HG03571 (cell line): ENCODE data around the gene ZNF467.

Source experiments
- ATAC-seq: cut with Tn5 transposase; IDR thresholded peaks from one replicate; pipeline ENCODE4 v1.9.1; 2021; ENCODE audit not compliant: unreplicated experiment

The ZNF467 gene

GRCh38 chr7:149772241-149772955 is 990 bp downstream of the ZNF467 start:
- ATAC-seq, result no peak

- ATAC-seq, result peak; percentile 96
These were observed 1.6 kb downstream of the ZNF467 start for GRCh38 chr7:149771720-149772240.

- no peak for ATAC-seq
These were observed 2.4 kb downstream of the ZNF467 start for GRCh38 chr7:149770728-149771636.

GRCh38 chr7:149769915-149770314 is 3.5 kb downstream of the ZNF467 start:
- no peak for ATAC-seq

GRCh38 chr7:149768931-149769330 is 4.5 kb downstream of the ZNF467 start:
- ATAC-seq, result no peak

GRCh38 chr7:149767068-149767467 is 6.3 kb downstream of the ZNF467 start:
- ATAC-seq, result no peak

GRCh38 chr7:149766135-149766675 is 7.2 kb downstream of the ZNF467 start:
- ATAC-seq, result no peak

GRCh38 chr7:149765399-149766121 is 7.8 kb downstream of the ZNF467 start:
- ATAC-seq, result no peak

- no peak for ATAC-seq
These were observed 8.6 kb downstream of the ZNF467 start for GRCh38 chr7:149764481-149765398.

GRCh38 chr7:149763563-149764240 is 9.7 kb downstream of the ZNF467 start:
- no peak for ATAC-seq

GRCh38 chr7:149762610-149763009 is 10.8 kb downstream of the ZNF467 start:
- no peak for ATAC-seq

- no peak for ATAC-seq
These were observed 11.3 kb downstream of the ZNF467 start for GRCh38 chr7:149762089-149762488.

GRCh38 chr7:149761307-149761706 is 12.1 kb downstream of the ZNF467 start:
- ATAC-seq, result no peak

GRCh38 chr7:149760538-149760937 is 12.8 kb downstream of the ZNF467 start:
- no peak for ATAC-seq

GRCh38 chr7:149759093-149759860 is 14.1 kb downstream of the ZNF467 start:
- ATAC-seq, result no peak

- no peak for ATAC-seq
These were observed 19.8 kb downstream of the ZNF467 start for GRCh38 chr7:149753375-149754233.

GRCh38 chr7:149752646-149753045 is 20.7 kb downstream of the ZNF467 start:
- no peak for ATAC-seq
